Non-pigmented ciliary epithelial cell (primary cell): Measurements from ENCODE around the gene DMXL2.
"Not testable (repeated sequence)": the region's sequence is repeated elsewhere in the genome, so short reads cannot be mapped to it uniquely, and the experiment has no call there.

ENCODE experiments used
- DNase-seq: peaks from one replicate; pipeline ENCODE4 v3.0.0-alpha.2; 2010; ENCODE audit warnings: low read depth

DMXL2 gene

DNA sequence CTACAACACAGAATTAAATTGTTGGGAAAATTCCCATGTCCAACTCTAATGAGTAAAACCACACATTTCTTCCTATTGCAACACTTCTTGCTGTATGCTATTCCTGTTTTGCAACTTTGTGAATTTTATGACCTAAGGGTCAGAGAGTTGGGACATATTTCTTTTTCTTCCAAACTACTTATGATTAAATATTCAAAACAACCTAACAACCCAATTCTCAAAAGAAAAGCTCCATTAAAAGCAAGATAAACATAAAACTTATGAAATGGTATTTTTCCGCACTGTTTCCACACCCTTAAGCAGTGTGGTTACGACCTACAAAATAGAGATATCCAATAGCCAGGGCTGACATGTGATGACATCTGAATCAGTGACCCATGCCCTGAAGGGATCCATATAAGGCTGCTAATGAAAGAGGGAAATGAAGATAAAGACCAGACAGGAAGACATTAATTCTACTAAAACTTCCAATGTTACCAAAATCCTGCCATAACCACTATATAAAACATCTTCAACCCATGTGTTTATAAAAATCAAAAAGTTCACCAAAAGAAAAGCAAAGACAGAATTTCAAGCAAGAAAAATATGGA is 45.6 kb downstream of the DMXL2 start:
- no peak for DNase-seq

DNA sequence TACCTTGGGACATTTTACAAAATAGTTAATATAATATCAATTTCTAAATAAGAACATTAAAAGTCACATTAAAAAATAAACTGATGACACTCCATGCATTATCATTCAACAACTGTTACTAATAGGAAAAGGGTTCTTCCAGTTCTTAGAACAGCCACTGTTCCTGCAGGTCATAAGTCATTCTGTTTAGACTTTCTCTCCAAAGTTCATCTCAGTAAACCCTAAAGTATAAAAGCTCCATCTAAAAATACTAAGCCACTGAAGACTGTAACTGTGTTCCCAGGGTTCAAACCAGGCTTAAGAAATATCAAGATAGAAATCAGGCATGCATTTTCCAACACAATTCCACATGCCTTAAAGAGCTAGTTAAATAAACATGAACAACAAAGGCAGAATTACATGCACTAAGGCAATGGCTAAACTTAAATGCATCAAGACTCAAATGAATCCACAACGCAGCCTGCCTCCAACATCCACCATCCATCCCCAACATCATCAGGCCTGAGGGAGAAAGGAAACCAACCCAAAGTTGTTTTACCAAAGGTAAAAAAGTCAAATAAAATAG is 46.2 kb downstream of the DMXL2 start:
- DNase-seq: no peak

DNA sequence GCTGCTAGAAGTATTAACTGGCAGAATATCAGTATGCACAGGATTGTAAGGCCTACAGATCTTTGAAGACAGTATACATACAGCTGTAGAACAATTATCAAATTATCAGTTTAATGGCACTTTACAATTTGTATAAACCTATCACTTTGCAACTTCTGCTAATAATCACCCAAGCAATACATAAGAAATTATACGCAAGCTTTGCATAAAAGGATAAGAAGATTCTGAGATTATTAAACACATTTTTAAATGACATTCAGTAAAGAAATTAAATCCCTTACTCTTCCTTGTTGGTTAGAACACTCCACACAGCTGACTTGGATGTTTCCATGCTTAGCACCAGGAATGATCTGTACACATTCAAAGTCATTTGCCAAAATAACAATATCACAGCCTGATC is 46.8 kb downstream of the DMXL2 start:
- DNase-seq: no peak

- DNase-seq: not testable (repeated sequence)
Measured at GRCh38 chr15:51573352-51573751, 49.2 kb downstream of the DMXL2 start.

GRCh38 chr15:51568939-51569784 is 53.4 kb downstream of the DMXL2 start:
- DNase-seq: not testable (repeated sequence)

DNA sequence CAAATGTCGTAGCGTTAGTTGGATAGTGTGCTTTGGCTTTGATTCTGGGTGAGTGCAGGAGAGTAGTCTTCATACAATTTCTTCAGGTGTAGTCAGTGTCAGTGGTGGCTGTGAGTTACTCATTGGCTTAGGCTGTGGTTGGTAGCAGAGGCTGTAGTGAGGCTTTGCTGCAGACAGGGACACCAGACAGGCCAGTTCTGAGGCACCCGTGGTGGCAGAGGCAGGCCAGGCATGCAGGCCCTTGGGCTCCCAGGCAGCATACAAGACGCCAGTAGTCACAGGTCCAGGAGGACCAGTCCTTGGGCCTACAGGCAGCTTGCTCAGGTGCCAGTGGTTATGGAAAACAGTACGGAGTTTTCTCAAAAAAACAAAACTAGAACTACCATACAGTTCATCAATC is 61.3 kb downstream of the DMXL2 start:
- no peak for DNase-seq

GRCh38 chr15:51558876-51559275 is 63.7 kb downstream of the DMXL2 start:
- no peak for DNase-seq

DNA sequence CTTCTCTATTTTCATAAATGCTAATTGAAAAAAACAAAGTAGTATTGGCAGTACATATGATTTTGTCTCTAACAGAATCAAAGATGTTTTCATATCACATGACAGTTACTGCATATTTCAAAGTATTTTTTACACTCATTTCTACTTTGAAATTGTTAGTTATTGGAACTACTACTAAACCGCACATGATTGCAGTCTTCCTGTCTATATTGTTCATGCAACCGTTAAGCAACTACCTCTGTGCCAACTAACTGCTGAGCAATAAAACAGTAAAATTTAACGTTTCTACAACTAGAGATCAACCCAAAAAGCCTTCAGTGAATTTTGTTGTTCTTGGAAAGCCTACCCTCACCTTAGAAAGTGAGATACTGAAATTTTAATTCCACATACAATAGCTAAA is 64.2 kb downstream of the DMXL2 start:
- DNase-seq: no peak

DNA sequence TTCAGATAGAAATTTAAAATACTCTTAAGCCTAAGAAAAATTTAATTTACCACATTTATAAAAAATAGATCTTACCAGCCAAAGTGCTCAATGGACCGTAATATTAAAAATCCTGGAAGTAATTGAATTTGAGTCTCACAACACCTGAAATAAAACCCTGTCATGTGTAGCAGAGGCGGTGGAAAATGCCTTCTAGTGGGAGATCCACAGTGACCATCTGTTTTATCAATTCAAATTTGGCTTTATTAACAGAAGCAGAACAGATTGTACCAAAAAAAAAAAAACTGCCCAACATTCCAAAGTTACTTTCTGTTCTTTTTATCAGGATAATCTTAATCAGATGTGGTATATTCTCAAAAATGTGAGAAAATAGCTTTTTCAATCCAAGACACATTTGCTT is 71.7 kb downstream of the DMXL2 start:
- DNase-seq: no peak

DNA sequence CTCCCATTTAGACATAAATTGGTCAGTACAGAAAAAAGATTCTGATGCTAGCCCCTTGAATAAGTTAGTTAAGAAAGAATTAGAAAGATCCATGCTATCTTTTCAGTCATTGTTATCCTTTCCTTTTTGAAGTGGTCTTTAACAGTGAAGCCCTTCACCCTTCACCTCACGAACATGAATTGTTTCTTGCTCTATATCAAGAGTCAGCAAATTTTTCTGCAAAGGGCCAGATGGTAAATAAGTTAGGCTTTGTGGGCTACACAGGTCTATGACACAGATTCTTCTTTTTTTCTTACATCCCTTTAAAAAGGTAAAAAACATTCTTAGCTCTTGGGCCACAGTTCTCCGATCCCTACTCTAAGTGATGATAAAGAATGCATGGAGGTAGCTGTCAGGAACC is 74.9 kb downstream of the DMXL2 start:
- no peak for DNase-seq

DNA sequence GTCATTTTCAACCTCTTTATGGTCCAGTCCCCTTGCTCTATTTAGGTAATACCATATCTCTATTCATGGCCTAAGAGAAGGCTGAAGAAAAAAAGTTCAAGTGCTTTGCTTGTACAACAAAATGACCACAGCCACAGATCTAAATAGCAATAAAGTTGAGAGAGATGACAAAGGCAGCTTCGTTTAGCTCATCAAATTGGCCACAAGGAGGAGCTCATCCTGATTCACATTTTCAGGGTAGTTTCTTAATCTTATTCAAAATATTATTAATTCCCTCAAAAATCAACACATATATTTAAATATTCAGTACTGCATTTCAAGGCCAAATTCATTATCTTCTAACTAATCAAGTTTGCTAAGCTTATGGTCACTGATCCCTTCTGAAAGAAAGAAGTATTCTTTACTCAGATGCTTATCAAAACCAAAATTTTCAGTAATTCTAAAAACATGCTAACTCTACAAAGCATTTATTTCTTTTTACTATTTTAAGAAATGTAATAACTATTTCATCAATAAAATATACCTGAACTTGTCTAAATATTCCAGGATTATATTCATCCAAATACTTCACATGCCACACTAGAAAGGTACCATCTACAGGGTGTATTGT is 85.5 kb downstream of the DMXL2 start:
- peak; percentile 8 for DNase-seq

DNA sequence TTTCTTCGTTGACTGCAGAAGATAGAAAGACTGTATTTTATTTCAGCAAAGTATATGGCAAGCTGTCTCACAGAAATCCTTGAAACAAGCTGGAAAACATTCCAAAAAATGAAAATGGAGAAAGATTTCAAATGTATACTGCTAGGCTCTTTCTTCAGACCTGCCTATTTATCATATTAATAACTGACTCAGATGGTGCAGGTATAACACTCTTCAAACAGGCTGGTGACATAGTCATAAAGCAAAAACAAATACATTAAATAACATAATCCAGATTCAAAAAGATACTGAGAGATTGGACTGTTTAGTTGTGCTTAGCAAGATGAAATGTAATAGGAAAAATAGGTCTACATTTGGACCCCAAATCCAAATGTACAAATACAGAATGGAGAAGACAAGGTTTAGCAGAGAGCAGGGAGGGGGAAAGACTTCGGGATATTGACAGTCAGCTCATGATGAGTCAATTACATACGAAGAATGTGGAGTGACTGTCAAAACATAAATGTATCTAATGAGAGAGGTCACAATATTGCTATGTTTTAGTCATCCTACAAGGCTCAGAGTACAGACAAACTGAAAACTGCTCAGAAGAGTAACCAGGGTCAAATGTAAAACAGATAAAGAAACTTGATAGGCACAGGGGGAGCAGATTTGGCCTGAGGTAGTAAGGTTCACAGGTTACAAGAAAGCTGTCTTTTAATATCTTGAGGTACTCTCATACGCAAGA is 88.7 kb downstream of the DMXL2 start:
- no peak for DNase-seq

DNA sequence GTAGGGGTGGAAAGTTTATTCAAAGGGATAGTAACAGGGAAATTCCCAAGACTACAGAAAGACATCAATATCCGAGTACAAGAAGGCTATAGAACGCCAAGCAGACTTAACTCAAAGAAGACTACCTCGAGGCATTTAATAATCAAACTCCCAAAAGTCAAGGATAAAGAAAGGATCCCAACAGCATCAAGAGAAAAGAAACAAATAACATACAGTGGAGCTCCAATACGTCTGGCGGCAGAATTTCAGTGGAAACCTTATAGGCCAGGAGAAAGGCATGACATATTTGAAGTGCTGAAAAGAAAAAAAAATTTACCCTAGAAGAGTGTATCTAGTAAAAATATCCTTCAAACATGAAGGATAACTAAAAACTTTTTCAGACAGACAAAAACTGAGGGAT is 95.6 kb downstream of the DMXL2 start:
- DNase-seq: no peak

DNA sequence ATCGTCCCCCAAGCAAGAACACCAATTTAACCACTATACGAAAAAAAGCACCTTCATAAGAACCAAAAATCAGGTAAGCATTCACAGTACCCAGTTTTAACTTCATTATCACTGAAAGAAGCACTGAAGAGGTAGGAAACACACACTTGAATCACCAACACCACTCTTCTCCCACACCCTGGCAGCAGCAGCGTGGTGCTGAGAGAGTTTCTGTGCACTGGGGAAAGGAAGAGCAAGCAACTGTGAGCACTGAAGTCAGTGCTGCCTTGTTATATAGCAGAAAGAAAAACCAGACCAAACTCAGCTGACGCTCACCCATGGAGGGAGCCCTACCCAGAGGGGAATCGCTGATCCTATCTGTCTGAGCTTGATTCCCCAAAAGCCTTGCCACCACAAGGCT is 98.2 kb downstream of the DMXL2 start:
- DNase-seq: no peak

GRCh38 chr15:51516291-51516690 is 106.3 kb downstream of the DMXL2 start:
- DNase-seq: no peak

DNA sequence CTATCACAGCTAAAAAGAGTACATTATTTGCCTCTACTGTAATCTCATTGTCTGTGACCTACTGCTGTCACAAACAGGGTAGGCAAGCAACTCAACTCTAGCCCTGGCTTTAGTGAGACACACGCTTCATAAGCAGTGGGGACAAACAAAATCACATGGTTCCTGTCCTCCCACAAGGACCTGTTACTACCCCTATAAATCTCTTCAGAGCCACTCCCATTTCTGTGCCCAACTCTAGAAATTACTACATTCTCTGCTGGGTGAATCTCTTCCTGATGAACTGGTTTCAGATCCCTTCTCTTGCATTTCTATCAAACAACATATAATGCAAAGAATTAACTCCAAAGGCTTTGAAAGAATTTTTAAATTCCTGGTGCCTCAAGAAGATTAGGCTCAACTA is 117.3 kb downstream of the DMXL2 start:
- DNase-seq: no peak

DNA sequence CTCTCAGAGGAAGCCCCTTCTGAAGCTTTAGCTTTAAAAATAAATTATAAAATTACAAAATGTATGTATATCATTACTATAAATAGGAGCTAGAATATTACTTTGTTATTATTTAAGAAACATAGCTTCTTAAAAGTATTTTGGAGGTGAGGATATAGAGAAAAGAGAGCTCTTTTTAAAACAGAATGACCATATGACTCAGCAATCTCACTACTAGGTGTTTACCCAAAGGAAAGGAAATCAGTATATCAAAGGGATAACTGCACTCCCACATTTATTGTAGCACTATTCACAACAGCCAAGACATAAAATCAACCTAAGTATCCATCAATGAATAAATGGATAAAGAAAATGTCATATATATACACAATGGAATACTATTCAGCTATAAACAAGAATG is 119.6 kb downstream of the DMXL2 start:
- no peak for DNase-seq

- DNase-seq: peak; percentile 19
Measured at GRCh38 chr15:51499379-51499976, 123.1 kb downstream of the DMXL2 start.

DNA sequence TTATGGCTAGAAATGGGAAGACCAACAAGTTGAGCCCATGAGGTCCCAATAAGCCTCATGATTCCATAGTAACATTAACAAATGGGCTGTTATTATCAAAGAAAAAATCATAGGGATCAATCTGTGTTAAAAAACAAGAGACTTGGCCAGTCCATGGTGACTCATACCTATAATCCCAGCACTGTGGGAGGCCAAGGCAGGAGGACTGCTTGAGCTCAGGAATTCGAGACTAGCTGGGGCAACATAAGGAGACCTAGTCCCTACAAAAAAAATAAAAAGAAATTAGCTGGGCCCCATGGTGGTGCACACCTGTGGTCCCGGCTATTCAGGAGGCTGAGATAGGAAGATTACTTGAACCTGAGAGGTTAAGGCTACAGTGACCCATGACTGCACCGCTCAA is 124.8 kb downstream of the DMXL2 start:
- DNase-seq: no peak

- no peak for DNase-seq
Measured at GRCh38 chr15:51496246-51496645, 126.3 kb downstream of the DMXL2 start.

- peak; percentile 57 for DNase-seq
Measured at GRCh38 chr15:51494411-51495314, 127.9 kb downstream of the DMXL2 start.
